Activated CD4-positive, alpha-beta T cell treated with anti-CD3 and anti-CD28 coated beads, Interleukin-10, Interleukin-2, amounts not matched to agents 100 ng/mL and 50 ng/mL, durations not matched to agents 16 hours and 8 hours (primary cell): ENCODE results near the gene CFAP54.
"Not testable (repeated sequence)": the region's sequence is repeated elsewhere in the genome, so short reads cannot be mapped to it uniquely, and the experiment has no call there.

Experiments used
- DNase-seq: peaks from one replicate; pipeline ENCODE4 v3.0.0-alpha.2; 2020

The CFAP54 gene

GRCh38 chr12:96473394-96474093 is 15.8 kb upstream of the CFAP54 start:
- DNase-seq: no peak

- DNase-seq: no peak
These were observed 15.2 kb upstream of the CFAP54 start for GRCh38 chr12:96474206-96474605.

- no peak for DNase-seq
These were observed 11.4 kb upstream of the CFAP54 start for GRCh38 chr12:96478011-96478410.

- no peak for DNase-seq
These were observed 7.3 kb upstream of the CFAP54 start for GRCh38 chr12:96482086-96482485.

- no peak for DNase-seq
These were observed 6.3 kb upstream of the CFAP54 start for GRCh38 chr12:96483116-96483515.

GRCh38 chr12:96486751-96487613 is 2.4 kb upstream of the CFAP54 start:
- DNase-seq: peak; percentile 19

GRCh38 chr12:96487634-96488033 is 1.7 kb upstream of the CFAP54 start:
- no peak for DNase-seq

- DNase-seq: no peak
These were observed 3.7 kb downstream of the CFAP54 start for GRCh38 chr12:96493106-96493505.

GRCh38 chr12:96494154-96494553 is 4.8 kb downstream of the CFAP54 start:
- DNase-seq: not testable (repeated sequence)

GRCh38 chr12:96495155-96495554 is 5.8 kb downstream of the CFAP54 start:
- no peak for DNase-seq

- no peak for DNase-seq
These were observed 6.6 kb downstream of the CFAP54 start for GRCh38 chr12:96495841-96496545.

- no peak for DNase-seq
These were observed 7.6 kb downstream of the CFAP54 start for GRCh38 chr12:96496944-96497343.

- DNase-seq: no peak
These were observed 8.5 kb downstream of the CFAP54 start for GRCh38 chr12:96497855-96498254.

- DNase-seq: no peak
These were observed 11.3 kb downstream of the CFAP54 start for GRCh38 chr12:96500693-96501092.

GRCh38 chr12:96501133-96501761 is 11.9 kb downstream of the CFAP54 start:
- DNase-seq: peak; percentile 81

GRCh38 chr12:96501908-96502307 is 12.5 kb downstream of the CFAP54 start:
- no peak for DNase-seq

- peak; percentile 58 for DNase-seq
These were observed 13.1 kb downstream of the CFAP54 start for GRCh38 chr12:96502477-96502876.

GRCh38 chr12:96502949-96503532 is 13.7 kb downstream of the CFAP54 start:
- DNase-seq: no peak

GRCh38 chr12:96503976-96504375 is 14.6 kb downstream of the CFAP54 start:
- no peak for DNase-seq

GRCh38 chr12:96506776-96507175 is 17.4 kb downstream of the CFAP54 start:
- no peak for DNase-seq

- no peak for DNase-seq
These were observed 21.0 kb downstream of the CFAP54 start for GRCh38 chr12:96510306-96510764.

GRCh38 chr12:96513166-96513565 is 23.8 kb downstream of the CFAP54 start:
- no peak for DNase-seq

GRCh38 chr12:96513681-96514080 is 24.3 kb downstream of the CFAP54 start:
- DNase-seq: no peak
